ENCODE measurements around the gene TIGD6. TPM values are rescaled to one million over a fixed set of nuclear protein-coding genes. Genes with fewer than 3 reads are reported as not detected.
A peak's percentile ranks its signal among the peaks of the same experiment; 100 is the strongest.

TIGD6 gene
- total RNA-seq, 4 donors from 2014 or later: 6.4 to 7.9 (median 6.7) TPM

DNA sequence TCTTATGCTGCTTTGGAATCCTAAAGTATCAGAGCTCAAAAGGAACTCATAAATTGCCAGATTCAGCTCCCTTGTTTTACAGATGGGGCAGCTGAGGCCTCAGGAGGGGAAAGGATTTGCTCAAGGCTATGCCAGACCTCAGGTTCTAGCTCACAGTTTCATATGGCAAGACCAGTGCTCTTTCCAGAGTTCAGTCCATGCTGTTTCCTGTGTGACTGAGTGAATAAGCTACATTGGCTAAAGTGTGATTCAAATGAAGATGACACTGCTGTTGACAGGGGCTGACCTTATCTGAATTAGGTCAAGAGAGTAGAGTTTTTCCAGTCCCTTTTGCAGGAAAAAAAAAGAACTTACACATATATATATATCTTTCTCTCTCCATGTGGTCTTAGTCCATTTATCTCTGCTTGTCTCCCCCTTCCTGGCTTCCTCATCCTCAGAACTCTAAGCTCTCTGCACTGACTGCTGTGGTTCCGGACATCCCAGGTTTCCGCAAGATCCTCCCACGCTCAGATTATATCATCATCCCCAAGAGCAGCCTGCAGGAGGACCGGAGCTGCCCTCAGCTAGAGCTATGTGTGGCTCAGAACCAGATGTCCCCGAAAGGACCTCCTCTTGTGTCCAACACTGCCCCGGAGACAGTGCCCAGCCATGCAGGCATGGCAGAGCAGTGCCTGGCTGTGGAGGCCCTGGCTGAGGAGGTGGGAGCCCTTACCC is 9.4 kb upstream of the TIGD6 start:
- intact Hi-C loops (cut with DNase I): no loop called here

DNA sequence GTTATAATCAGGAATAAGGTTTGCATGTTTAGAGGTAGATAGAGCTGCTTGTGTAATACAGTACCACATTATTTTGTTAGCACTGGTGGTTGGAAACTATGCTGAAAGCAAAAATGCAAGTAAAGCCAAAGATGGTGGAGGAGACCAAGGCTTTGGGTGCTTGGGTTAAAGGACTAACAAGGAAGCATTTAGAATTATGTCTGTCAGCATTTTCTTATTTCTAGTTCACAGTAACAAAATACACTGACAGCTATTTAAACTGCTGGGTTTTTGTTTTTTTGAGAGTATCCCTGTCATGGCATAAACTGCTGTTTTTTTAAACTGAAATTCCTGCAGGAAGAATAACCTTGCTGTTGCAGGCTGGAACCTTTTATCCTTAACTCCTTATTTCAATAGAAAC is 6.6 kb upstream of the TIGD6 start:
- intact Hi-C loops (cut with DNase I): no loop called here
- Histone ChIP-seq H3K27ac (no peak overlapping the region), H3K4me3 (replicated peaks in 1 of 3) (no peak overlapping the region), H3K36me3 (peaks cover 23 to 28% of the 10 kb centered on the region in 2 donors), H3K9me3 (no peaks in the 10 kb centered on the region), H3K4me1 (peaks cover 11 to 12% of the 10 kb centered on the region in 2 donors), H3K27me3 (no peaks in the 10 kb centered on the region)
- DNase-seq: no peak
- TF ChIP-seq, protein P1, sequence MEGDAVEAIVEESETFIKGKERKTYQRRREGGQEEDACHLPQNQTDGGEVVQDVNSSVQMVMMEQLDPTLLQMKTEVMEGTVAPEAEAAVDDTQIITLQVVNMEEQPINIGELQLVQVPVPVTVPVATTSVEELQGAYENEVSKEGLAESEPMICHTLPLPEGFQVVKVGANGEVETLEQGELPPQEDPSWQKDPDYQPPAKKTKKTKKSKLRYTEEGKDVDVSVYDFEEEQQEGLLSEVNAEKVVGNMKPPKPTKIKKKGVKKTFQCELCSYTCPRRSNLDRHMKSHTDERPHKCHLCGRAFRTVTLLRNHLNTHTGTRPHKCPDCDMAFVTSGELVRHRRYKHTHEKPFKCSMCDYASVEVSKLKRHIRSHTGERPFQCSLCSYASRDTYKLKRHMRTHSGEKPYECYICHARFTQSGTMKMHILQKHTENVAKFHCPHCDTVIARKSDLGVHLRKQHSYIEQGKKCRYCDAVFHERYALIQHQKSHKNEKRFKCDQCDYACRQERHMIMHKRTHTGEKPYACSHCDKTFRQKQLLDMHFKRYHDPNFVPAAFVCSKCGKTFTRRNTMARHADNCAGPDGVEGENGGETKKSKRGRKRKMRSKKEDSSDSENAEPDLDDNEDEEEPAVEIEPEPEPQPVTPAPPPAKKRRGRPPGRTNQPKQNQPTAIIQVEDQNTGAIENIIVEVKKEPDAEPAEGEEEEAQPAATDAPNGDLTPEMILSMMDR (IDR thresholded peaks at IDR 0.05): no peak
- no peak for TF ChIP-seq POLR2A (IDR thresholded peaks at IDR 0.05)

More for the DNA sequence above, 9.4 kb upstream of the TIGD6 start:
- Histone ChIP-seq H3K9me3 (no peaks in the 10 kb centered on the region), H3K4me3 (replicated peaks in 1 of 3) (no peak overlapping the region), H3K36me3 (peaks cover 39 to 52% of the 10 kb centered on the region in 2 donors), H3K27ac (no peak overlapping the region), H3K4me1 (no peaks in the 10 kb centered on the region), H3K27me3 (no peaks in the 10 kb centered on the region)
- 83 to 96% methylated on average over 6 of the region's 6 CpGs for WGBS, 2 donors
- DNase-seq: no peak
- TF ChIP-seq POLR2A (IDR thresholded peaks at IDR 0.05): no peak
- TF ChIP-seq, protein P1 (IDR thresholded peaks at IDR 0.05): no peak

DNA sequence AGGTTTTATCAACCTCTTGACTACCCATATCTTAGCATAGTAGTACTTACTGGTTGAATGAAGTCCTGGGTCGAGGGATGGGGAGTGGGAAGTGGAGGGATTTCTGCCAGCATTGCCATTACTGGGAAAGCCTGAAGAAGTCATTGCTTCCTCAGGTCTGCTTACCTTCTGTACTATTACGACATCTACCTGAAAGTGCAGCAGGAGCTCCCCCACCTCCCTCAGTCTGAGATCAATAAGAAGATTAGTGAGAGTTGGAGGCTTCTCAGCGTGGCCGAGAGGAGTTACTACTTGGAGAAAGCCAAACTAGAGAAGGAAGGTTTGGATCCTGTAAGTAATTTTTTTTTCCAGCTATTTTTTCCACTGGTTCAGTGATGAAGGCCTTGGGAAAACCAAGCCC is 5.9 kb upstream of the TIGD6 start:
- no peak for DNase-seq
- H3K27ac ChIP-seq: no peak overlapping the region
- TF ChIP-seq, protein P1 (IDR thresholded peaks at IDR 0.05): no peak
- no peak for TF ChIP-seq POLR2A (IDR thresholded peaks at IDR 0.05)
- no peaks in the 10 kb centered on the region for H3K27me3 ChIP-seq
- intact Hi-C loops (cut with DNase I): no loop called here
- no peak overlapping the region for H3K4me3 ChIP-seq (replicated peaks in 1 of 3)
- H3K9me3 ChIP-seq: no peaks in the 10 kb centered on the region
- H3K4me1 ChIP-seq: peaks cover 13 to 18% of the 10 kb centered on the region in 2 donors
- WGBS, 2 donors: 91% methylated on average over 4 of the region's 4 CpGs
- H3K36me3 ChIP-seq: peaks cover 22% of the 10 kb centered on the region in 2 donors

DNA sequence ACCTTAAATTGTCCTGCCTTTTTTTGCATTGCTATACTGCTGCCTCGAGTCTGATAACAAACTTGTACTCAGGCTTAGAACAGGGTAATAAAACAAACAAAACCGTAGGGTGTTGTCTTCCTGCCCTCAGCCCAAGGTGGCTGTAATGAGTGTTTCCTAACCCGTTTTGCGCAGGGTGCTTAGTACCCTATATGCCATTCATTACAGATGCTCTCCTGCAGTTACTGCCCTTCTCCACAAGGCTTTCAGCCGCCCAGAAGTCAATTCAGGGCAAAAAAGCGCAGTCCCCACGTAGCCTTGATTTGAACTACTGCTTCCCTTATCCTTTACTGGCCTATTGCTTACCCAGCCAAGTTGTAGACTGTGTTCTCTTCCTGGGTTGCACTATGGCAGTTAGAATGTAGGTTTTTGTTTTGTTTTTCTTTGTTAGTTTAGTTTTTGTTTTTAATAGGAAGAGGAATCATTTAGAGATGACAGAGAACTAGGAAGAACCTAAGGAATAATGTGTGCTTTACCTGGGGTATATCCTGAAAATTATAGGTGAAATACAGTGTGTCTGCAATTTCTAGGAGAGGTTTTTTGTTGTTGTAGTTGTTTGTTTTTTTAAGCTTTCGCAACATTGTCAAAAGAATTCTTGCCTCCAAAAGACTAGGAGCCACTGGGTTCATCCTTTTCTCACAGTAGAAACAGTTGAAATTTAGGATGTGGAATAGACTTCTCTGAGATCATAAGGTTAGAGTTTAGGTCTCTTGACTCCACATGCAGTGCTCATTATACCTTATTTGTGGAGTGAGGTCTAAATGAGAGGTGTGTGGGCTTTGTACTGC is 1.4 kb upstream of the TIGD6 start:
- 13 to 21% methylated on average over 8 of the region's 8 CpGs for WGBS, 2 donors
- Histone ChIP-seq H3K27me3 (no peaks in the 10 kb centered on the region), H3K4me1 (peaks cover 21 to 25% of the 10 kb centered on the region in 2 donors), H3K4me3 (replicated peaks in 1 of 3) (peak overlapping the region; percentile 68 to 97 (median 90)), H3K36me3 (peaks cover 2 to 6% of the 10 kb centered on the region in 2 donors), H3K9me3 (no peaks in the 10 kb centered on the region), H3K27ac (peak overlapping the region in 2 of 3 donors; percentile 88 to 95)
- DNase-seq: peak; percentile 21 to 26
- TF ChIP-seq, protein P1 (IDR thresholded peaks at IDR 0.05): peak in 5 of 6 experiments; percentile 32 to 63 (median 41)
- TF ChIP-seq POLR2A (IDR thresholded peaks at IDR 0.05): no peak
- intact Hi-C loops (cut with DNase I): no loop called here

Data from thyroid gland (tissue), 4 donors.